ENCODE measurements around the gene PLCL2.
"Not testable (repeated sequence)": the region's sequence is repeated elsewhere in the genome, so short reads cannot be mapped to it uniquely, and the experiment has no call there.

DNA sequence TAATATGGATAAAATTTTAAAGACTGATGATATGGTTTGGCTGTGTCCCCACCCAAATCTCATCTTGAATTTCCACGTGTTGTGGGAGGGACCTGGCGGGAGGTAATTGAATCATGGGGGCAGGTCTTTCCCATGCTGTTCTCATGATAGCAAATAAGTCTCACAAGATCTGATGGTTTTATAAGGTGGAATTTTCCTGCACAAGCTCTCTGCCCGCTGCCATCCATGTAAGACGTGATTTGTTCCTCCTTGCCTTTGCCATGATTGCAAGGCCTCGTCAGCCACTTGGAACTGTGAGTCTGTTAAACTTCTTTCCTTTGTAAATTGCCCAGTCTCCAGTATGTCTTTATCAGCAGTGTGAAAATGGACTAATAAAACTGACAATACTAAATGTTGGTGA, 222.0 kb downstream of the PLCL2 start:
- TF ChIP-seq, protein P1, sequence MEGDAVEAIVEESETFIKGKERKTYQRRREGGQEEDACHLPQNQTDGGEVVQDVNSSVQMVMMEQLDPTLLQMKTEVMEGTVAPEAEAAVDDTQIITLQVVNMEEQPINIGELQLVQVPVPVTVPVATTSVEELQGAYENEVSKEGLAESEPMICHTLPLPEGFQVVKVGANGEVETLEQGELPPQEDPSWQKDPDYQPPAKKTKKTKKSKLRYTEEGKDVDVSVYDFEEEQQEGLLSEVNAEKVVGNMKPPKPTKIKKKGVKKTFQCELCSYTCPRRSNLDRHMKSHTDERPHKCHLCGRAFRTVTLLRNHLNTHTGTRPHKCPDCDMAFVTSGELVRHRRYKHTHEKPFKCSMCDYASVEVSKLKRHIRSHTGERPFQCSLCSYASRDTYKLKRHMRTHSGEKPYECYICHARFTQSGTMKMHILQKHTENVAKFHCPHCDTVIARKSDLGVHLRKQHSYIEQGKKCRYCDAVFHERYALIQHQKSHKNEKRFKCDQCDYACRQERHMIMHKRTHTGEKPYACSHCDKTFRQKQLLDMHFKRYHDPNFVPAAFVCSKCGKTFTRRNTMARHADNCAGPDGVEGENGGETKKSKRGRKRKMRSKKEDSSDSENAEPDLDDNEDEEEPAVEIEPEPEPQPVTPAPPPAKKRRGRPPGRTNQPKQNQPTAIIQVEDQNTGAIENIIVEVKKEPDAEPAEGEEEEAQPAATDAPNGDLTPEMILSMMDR (IDR thresholded peaks at IDR 0.05): not testable (repeated sequence)
- not testable (repeated sequence) for TF ChIP-seq EP300, POLR2A, POLR2AphosphoS5 (IDR thresholded peaks at IDR 0.05)

All from gastroesophageal sphincter (tissue), 3 donors.